Measurements from ENCODE around the gene IKZF4.

DNA sequence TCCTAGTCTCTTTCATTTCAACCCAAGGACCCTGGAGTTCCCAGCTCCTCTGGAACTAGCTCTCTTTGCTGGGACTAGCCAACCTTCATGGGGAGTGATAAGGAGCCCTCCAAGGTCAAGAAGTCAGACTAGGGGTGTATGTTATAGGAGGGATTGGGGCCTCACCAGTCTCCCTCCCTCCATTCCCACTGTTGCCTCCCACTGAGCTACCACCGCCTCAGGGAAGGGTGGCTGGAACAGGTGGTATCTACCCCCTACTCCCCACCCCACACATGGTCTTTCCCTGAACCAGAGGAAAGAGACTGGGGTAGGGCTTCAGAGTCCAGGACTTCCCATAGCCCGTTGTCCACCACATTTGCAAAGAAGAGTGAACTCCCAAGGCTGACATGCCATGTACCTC, 61.5 kb downstream of the IKZF4 start:
- TF ChIP-seq, protein P1, sequence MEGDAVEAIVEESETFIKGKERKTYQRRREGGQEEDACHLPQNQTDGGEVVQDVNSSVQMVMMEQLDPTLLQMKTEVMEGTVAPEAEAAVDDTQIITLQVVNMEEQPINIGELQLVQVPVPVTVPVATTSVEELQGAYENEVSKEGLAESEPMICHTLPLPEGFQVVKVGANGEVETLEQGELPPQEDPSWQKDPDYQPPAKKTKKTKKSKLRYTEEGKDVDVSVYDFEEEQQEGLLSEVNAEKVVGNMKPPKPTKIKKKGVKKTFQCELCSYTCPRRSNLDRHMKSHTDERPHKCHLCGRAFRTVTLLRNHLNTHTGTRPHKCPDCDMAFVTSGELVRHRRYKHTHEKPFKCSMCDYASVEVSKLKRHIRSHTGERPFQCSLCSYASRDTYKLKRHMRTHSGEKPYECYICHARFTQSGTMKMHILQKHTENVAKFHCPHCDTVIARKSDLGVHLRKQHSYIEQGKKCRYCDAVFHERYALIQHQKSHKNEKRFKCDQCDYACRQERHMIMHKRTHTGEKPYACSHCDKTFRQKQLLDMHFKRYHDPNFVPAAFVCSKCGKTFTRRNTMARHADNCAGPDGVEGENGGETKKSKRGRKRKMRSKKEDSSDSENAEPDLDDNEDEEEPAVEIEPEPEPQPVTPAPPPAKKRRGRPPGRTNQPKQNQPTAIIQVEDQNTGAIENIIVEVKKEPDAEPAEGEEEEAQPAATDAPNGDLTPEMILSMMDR (IDR thresholded peaks at IDR 0.05): no peak
- no peak for TF ChIP-seq EZH2 (IDR thresholded peaks at IDR 0.05; ENCODE audit: borderline replicate concordance, insufficient read depth, low read depth, low read length, poor library complexity, severe bottlenecking)
